IPS-NIHi7 (cell line): ENCODE results near the gene VPS13D.
"Not testable (repeated sequence)": the region's sequence is repeated elsewhere in the genome, so short reads cannot be mapped to it uniquely, and the experiment has no call there.

Experiments used
- DNase-seq: peaks from one replicate; pipeline ENCODE4 v3.0.0; 2012; ENCODE audit warnings: mixed read lengths; ENCODE audit errors: extremely low spot score

Gene VPS13D

DNA sequence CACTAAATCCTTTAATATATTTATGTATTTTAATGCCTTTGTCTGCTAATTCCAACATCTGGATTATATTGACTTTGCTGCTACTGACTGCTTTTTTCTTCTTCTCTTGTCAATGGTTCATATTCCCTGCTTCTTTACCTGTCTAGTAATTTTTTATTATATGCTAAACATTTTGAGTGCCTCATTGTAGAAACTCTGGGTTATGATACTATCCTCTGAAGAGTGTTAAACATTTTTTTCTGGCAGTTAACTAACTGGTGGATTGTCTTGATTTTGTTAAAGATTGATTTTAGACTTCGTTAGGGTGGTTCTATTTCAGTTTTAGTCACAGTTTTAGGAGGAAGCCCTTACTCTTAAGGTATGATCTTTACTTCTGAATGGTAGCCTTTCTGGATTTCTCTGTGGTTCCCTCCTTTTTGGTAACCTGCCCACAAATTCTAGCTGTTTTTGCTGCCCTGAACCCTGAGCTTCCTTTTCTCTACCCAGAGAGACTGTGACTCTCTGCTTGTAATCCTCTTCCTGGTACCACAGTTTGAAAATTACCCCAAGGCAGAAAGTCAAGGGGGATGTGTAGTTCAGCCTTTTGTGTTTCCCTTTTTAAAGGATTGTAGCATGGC, 306.3 kb downstream of the VPS13D start:
- DNase-seq: no peak

DNA sequence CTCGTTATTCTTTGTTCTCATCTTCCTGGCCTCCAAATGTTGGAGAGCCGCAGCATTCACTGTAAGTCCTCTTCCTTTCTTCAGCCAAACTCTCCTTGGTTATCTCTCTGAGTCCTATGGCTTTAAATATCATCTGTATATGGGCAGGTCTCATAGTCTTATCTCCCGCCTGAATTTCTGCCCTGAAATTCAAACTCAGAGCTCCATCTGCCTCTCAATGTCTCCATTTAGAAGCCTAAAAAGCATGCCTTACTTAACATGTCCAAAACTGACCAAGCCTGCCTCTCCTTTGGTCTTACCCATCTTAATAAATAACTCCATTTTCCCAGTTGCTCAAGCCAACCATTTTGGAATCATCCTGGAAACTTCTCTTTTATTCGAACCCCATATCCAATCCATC, 307.5 kb downstream of the VPS13D start:
- no peak for DNase-seq

DNA sequence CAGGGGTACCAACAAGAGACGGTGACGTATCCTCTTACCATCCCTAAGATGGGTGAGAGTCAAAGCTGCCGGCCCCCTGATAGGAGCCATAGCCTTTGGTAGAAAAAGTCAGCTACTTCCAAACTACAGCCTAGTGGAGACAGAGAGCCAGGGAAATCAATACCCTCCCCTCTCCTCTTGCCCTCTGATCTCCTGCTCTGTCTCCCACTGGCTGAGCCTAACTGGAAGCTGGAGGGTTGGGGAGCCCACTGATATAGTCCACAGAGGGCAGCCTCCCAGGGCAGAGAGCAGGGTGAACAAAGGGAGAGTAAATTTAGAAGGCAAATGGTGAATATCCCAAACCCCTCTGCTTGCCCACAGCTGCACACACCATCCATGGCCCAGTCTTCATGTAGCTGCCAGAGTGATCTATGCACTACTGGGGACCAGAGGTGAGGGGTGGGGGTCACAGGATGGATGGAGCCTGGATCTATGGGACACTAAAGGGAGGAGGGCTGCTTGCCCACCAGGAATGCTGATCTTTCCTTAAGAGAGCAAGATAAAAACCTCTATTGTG, 308.2 kb downstream of the VPS13D start:
- DNase-seq: no peak

DNA sequence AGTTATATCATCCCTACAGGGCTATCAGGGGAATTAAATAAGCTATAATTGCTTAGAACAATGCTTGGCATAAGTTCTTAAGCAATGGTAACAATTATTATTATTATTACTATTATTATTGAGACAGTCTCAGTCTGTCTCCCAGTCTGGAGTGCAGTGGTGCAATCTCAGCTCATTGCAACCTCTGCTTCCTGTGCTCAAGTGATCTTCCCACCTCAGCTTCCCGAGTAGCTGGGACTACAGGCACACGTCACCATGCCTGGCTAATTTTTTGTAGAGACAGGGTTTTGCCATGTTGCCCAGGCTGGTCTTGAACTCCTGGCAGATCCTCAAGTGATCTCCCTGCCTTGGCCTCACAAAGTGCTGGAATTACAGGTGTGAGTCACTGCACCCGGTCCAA, 308.7 kb downstream of the VPS13D start:
- not testable (repeated sequence) for DNase-seq

DNA sequence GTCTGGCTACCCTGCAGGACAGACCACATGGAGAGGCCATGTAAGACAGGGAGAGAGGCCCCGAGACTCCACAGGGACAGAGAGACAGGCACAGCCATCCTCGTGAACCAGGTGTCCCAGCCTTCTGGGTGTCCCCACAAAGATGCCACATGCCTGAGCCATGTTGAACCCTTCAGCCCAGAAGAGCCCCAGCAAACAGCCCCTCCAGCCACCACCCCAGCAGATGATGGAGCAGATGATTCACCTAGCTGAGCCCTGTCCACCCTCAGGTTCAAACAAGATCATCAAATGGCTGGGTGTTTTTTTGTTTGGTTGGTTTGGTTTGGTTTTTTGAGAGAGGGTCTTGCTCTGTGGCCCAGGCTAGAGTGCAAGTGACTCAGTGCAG, 309.5 kb downstream of the VPS13D start:
- DNase-seq: no peak

DNA sequence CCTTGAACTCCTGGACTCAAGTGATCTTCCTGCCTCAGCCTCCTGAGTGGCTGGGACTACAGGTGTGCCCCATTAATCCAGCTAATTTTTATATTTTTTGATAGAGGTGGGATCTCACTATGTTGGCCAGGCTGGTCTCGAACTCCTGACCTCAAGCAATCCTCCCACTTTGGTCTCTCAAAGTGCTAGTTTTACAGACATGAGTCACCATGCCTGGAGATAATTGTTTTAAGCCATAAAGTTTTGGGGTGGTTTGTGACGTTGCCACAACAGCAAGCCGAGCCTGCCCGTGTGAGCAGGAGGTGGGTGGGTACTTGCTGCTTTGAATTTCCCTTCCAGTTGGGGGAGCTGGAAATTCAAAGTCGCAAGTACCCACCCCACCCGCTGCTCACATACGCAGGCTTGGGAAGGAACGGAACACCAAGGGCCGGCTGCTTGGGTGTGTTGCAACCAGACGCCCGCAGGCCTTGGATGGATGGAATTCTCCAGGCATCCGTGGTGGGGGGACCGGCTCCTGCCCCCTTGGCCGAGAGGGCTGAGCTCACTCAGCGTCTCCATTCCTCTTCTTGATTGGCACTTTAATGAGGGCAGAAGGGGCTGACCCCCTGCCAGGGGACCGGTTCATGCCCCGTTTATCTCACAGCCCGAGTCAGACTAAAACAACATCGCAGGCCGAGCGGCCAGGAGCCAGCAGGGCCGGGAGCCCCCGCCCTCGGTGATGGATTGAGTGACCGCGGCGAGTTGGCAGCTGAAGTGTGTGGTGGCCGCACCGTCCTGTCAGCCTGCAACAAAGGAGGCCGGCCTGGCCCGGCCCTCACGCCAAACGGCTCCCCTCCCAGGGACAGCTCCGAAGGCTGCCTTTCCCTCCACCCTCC, 310.1 kb downstream of the VPS13D start:
- peak; percentile 73 for DNase-seq

DNA sequence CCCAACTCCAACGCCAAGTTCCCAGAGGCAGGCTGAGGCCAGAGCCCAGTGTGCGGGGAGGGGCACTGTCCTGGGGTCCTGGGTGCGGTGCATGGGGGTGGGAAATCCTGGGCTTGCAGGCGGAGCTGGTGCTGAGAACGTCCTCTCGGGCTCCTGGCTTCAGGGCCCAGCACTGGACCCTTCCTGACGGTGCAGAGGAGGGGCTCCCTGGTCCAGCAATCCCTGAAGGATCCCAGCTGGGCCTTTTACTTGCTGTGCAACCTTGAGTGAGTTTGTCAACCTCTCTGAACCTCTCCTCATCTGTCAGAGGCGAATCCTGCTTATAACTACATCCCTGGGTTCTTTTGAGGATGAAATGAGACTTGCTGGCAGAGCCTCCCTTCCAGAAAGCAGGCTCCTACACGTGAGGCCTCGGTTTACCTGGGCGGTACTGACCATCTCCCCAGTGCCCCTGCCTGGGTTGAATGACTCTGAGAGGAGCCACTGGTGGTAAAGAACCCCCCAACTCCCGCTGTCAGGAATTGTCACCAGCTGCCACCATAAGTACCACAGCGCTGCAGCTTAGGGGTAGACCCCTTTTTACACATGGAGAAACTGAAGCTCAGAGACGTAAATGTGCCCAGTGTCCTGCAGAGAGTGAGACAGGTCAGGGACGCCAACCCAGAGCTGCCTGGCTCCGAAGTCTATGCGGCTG, 310.9 kb downstream of the VPS13D start:
- DNase-seq: no peak

DNA sequence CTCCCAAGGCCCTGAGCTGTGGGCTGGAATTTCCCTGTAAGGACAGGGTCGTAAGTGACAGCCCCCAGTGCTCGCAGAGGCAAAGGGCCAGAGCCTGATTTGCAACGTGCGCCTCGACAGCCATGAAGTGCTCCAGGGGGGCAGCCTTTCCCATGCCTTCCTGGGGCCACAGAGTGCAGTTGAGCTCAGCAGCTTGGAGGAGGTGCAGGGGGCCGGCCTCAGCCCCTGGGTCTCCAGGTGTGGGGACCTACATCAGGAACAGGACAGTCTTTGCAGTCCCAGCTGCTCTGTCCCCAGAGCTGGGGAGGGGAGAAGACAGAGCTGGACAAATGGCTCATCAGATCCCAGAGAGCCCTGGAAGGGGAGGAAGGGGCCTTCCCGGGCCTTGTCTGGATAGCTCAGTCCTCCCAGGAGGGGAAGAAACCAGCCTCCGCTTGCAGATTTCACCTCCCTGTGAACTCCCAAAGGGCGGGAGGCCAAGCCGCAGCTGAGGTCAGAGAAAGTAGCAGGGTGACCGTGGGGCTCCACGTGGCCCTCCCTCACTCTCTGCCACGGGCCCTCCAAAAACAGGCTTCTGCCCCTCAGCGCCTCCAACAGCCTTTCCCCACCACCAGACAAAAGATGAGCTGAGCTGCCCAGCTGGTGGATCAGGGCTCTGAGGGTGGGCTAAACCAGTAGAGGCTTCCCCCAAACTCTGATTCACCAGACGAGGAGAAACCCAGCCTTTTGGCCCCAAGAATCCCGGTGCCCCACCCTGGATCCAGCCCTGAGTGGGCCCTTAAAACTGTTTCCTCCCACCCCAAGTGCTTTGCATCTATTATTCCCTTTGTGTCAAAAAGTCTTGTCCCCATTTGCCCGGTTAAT, 311.7 kb downstream of the VPS13D start:
- peak; percentile 39 for DNase-seq

DNA sequence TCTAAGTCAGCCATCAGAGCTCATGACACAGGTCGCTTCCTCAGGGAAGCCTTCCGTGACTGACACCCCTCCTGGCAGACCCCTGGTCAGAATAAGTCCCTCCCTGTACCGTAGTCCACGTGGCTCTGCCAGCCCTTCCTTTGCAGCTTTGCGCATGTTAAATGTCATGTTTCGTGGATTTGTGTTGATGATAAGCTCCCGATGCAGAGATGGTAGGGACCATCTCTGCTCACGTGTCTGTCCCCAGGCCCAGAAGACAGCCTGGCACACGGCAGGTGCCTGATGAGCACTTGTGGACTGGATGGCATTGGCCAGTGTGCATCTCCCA, 312.3 kb downstream of the VPS13D start:
- no peak for DNase-seq

DNA sequence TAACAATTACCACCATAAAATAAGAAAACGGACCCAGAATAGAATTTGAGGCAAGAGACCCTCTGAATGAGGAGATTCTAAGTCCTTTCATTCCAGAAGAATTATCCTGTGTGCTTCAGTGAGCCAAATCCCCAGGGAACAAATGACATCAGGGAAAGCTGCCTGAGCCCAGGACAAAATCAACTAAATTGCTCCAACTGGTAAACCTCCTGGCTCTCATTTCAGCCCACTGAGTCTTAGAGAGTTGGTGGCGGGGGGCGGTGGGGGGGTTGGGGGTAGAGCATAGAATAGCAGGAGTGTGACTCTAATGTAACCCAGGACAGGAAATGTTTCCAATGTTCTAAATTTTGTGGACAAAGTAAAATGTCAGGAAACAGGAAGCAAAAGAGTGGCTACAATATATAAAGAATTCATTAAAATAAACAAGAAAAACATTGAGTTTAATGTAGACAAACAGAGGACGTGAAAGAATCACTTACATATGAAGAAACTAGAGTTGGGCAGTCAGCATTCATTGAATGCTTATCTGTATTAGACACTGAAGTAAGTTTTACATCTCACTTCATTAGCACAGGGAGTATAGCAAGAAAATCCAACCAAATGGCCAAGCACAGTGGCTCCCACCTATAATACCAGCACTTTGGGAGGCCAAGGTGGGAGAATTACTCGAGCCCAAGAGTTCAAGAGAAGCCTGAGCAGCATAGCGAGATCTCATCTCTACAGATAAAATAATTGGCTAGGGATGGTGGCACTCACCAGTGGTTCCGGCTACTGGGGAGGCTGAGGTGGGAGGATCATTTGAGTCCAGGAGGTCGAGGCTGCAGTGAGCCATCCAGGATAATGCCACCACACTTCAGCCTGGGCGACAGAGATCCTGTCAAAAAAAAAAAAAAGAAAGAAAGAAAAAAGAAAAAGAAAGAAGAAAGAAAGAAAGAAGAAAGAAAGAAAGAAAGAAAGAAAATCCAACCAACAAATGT, 313.1 kb downstream of the VPS13D start:
- no peak for DNase-seq

DNA sequence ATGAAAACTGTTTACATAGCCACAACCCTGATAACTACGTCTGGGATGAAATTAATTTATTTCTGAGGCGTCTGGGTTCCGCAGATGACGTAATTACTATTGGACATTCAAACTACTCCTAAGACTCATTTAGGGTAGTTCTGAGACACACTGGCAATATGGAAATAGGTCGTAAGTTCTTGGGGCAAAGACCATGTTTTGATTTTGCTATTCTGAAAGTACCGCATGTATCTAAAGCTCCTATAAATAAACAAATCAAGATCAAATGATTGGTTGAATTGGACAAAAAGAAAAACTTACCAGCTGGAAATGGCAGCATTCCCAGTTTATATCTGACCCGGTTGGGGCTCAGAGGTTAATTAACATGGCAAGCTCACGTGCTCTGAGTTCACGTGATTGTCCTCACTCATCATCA, 313.9 kb downstream of the VPS13D start:
- no peak for DNase-seq

DNA sequence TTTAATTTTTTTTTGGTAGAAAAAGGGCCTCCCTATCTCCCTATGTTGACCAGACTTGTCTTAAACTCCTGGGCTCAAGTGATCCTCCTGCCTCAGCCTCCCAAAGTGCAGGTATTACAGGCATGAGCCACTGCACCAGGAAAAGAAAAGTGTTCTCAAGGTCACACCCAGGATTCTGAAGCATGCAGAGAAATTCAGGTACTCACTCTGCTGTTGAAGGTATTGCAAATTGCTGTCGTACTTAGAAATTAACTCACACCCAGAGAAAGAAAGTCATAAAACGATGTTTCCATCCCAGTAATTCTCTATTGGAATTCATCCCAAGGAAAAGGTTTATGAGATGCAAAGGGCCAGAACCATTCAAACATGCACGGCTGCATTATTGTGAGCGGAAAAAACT, 314.5 kb downstream of the VPS13D start:
- no peak for DNase-seq

DNA sequence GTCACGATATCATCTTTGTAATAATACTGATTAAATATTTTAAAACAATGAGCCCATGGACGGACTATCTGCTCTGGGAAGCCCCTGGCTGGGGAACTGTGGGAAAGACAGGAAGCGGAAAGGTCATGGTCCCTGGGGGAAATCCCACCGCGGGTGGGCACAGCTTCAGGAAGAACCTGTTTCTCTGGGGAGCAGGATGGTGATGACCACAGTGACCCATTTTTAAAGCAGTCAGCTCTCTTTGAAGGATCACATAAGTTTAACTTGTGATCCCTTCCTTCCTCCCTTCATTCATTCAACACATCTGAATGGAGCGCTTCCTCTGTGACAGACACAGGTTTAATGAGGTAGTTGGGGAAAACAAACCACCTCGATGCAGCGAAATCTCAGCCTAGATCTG, 315.2 kb downstream of the VPS13D start:
- DNase-seq: peak; percentile 18

DNA sequence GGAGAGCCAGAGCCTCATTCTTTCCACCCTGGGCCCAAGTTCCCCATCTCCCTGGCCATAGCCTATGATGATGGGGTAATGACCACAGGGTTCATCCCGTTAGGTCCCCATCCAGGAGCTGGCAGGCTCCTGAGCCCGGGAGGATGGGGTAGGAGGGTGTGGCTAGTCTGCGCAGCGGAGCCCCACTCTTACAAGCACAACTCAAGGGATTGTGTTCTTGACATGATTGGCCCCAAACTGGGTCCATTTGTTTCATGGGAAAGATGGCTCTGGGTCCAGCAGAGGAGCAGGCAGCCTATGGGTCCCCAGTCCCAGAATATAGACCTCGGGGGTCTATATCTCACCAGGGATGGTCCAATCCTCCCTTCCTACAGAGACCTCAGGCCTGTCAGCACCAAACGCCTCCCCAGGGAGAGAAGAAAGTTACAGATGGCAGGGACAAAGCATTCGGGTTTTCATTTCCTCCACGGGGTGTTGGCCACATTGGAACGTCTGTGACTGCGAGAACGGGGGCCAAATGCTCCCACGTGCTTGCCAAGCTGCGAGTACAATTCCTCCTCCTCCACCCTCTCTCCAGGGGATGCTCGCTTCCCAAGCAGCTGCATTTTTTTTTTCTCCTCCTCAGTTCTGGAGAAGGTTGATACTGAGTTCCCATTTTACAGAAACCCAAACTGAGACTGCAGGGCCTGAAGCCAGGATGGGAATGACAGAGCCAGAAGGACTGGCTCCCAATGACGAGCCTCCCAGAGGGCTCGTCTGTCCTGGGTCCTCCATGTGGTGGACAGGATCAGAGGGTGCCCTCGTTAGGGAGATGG, 317.1 kb downstream of the VPS13D start:
- peak; percentile 10 for DNase-seq

DNA sequence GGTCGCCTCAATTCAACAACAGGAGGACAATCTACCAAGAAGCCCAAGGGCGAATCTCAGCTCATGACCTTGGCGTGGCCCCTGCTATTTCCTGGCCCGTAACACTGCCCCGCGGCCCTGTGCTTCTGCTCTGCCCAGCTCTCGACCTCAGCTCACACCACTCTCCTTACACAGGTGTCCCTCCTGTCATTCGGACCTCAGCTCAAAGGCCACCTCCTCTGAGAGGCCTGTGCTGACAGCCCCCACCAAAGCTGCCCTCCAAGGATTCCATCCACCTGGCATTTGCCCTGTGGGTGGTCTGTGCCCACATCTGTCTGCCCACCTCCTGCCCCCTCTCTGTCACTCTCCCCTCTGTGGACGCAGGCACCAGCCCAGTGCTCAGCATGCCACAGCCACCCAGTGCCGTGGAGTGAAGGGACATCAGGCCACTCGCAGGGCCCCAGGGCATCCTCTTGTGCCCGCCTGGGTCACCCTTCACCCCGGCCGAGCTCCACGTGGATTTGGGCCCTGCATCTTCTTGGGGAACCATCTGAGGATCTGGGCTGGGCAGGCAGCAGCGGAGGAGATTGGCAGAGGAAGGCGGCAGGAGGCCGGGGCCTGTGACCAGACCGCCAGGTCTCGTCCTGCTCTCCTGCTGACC, 317.9 kb downstream of the VPS13D start:
- peak; percentile 8 for DNase-seq

DNA sequence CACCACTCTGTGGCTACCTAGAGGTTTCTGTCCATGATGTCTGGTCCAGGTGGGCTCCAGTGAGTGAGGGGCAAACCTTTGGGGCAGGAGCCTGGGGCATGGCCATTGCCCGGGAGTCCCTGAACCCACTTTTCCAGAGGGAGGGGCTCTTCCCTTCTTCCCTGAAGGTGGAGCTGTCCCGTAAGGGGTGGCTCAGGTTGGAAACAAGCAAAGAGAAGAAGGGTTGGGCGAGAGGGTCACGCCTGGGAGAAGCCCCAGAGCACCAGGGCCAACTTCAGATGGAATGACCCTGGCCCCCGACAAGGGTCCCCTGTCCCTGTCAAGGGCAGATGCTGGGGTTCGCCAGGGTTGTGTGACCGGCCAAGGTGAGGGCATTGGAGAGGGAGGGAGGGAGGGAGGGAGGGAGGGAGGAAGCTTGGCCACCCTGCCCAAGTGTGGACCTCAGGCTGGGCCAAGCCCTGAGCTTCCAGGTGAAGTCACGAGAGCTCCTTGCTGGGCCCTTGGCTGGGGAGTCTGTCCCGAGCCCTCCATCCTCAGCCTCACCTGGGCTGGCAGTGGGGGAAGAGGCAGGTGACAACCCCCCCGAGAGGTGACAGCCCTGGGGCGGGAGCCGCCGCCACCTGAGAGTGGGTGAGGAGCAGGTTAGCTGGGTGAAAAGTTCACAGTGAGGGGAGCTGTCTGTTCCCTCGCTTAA, 318.6 kb downstream of the VPS13D start:
- peak; percentile 8 for DNase-seq

DNA sequence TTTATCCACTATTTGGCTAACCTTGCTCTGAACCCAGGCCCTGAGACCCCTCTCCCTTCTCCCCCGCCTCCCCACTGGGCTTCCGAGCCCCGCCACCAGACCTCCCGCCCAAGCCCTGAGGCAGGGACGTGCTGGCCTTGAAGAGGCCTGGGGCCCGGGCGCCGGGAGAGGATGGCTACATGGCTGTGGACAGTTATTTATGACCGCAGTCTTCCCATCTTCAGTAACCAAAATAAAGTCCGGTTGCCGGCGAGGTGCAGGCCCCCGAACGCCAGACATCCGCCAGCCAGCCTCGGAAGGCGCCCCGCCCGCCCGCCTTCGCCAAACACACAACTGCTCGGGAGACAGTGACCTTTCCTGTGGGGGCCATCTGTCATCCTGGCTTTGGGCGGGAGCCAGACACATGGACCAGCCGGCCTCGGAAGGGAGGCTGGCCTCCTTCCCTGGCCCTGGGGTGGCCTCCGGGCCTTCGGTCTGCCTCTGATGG, 319.2 kb downstream of the VPS13D start:
- DNase-seq: peak; percentile 10
